ENCODE results near the gene SFXN3. TPM values are rescaled to one million over a fixed set of nuclear protein-coding genes. Genes with fewer than 3 reads are reported as not detected.

Gene SFXN3
- total RNA-seq, 1 donor from 2014 or later: 72.4 TPM

- no peak overlapping the region for H3K27ac ChIP-seq
- no peaks in the 10 kb centered on the region for H3K27me3 ChIP-seq
- intact Hi-C loops (cut with DNase I): no loop called here
- H3K36me3 ChIP-seq: no peaks in the 10 kb centered on the region
- H3K4me1 ChIP-seq: peaks cover 7 to 8% of the 10 kb centered on the region in 2 donors
- H3K9me3 ChIP-seq: no peaks in the 10 kb centered on the region
- no peak for TF ChIP-seq CTCF (IDR thresholded peaks at IDR 0.05)
- no peak overlapping the region for H3K4me3 ChIP-seq
- no peak for DNase-seq (ENCODE audit: low spot score in 2 of 2)
Measured at GRCh38 chr10:101027106-101027720, 3.8 kb upstream of the SFXN3 start.

GRCh38 chr10:101028446-101029337 is 2.3 kb upstream of the SFXN3 start:
- no peak overlapping the region for H3K27ac ChIP-seq

GRCh38 chr10:101029520-101030295 is 1.3 kb upstream of the SFXN3 start:
- H3K27ac ChIP-seq: no peak overlapping the region
- H3K4me1 ChIP-seq: peaks cover 20 to 26% of the 10 kb centered on the region in 2 donors
- no peaks in the 10 kb centered on the region for H3K27me3 ChIP-seq
- peak overlapping the region in 1 of 2 donors; percentile 92 for H3K4me3 ChIP-seq
- peaks cover 4 to 5% of the 10 kb centered on the region in 2 donors for H3K36me3 ChIP-seq
- intact Hi-C loops (cut with DNase I): loop anchor here (10.0 kb wide), 1 partner anchor 115 kb away; the partner anchor contains the start of gene SLF2
- no peak for TF ChIP-seq CTCF (IDR thresholded peaks at IDR 0.05)
- DNase-seq (ENCODE audit: low spot score in 2 of 2): no peak
- no peaks in the 10 kb centered on the region for H3K9me3 ChIP-seq

More at GRCh38 chr10:101028446-101029337, 2.3 kb upstream of the SFXN3 start:
- intact Hi-C loops (cut with DNase I): no loop called here
- no peaks in the 10 kb centered on the region for H3K27me3 ChIP-seq
- no peak overlapping the region for H3K4me3 ChIP-seq
- no peak for DNase-seq (ENCODE audit: low spot score in 2 of 2)
- no peaks in the 10 kb centered on the region for H3K9me3 ChIP-seq
- H3K36me3 ChIP-seq: no peaks in the 10 kb centered on the region
- TF ChIP-seq CTCF (IDR thresholded peaks at IDR 0.05): no peak
- H3K4me1 ChIP-seq: peaks cover 16 to 18% of the 10 kb centered on the region in 2 donors

GRCh38 chr10:101030496-101031127 is 422 bp upstream of the SFXN3 start:
- Histone ChIP-seq H3K4me3 (peak overlapping the region; percentile 72 to 92), H3K4me1 (peaks cover 20 to 30% of the 10 kb centered on the region in 2 donors), H3K9me3 (no peaks in the 10 kb centered on the region), H3K36me3 (peaks cover 13 to 14% of the 10 kb centered on the region in 2 donors), H3K27ac (peak overlapping the region; percentile 99), H3K27me3 (no peaks in the 10 kb centered on the region)
- no peak for TF ChIP-seq CTCF (IDR thresholded peaks at IDR 0.05)
- intact Hi-C loops (cut with DNase I): loop anchor here (1.0 to 10.0 kb wide), 4 partner anchors 12 to 116 kb away; partner anchors contain the start of genes KAZALD1 and SLF2
- no peak for DNase-seq (ENCODE audit: low spot score in 2 of 2)
